C1 segment of cervical spinal cord (tissue), 14 donors: ENCODE results near the gene CNIH4.
"Not testable (repeated sequence)": the region's sequence is repeated elsewhere in the genome, so short reads cannot be mapped to it uniquely, and the experiment has no call there.

ENCODE experiments used
- DNase-seq, 14 donors: peaks; one replicate each; lab custom pipeline; 2025; lab: John Stamatoyannopoulos, UW

CNIH4 gene

GRCh38 chr1:224356685-224357625 lies at the start of gene CNIH4:
Gene CNIH4, plus strand, starts transcription at chr1:224356879. Its CDS starts 46 bp downstream, at chr1:224356925.
- peak; percentile 38 to 95 (median 82) for DNase-seq

GRCh38 chr1:224308064-224308463 lies 48.6 kb upstream of the CNIH4 start:
- no peak for DNase-seq

GRCh38 chr1:224311503-224311902 lies 45.2 kb upstream of the CNIH4 start:
- not testable (repeated sequence) for DNase-seq

GRCh38 chr1:224312025-224312424 lies 44.7 kb upstream of the CNIH4 start:
- DNase-seq: no peak

GRCh38 chr1:224317383-224318045 lies 39.2 kb upstream of the CNIH4 start:
- no peak for DNase-seq

- DNase-seq: no peak
Observed at GRCh38 chr1:224321706-224322105, 35.0 kb upstream of the CNIH4 start.

GRCh38 chr1:224325959-224326358 lies 30.7 kb upstream of the CNIH4 start:
- no peak for DNase-seq

GRCh38 chr1:224328644-224329043 lies 28.0 kb upstream of the CNIH4 start:
- no peak for DNase-seq

GRCh38 chr1:224329484-224329841 lies 27.2 kb upstream of the CNIH4 start:
- no peak for DNase-seq

GRCh38 chr1:224329842-224330753 lies 26.6 kb upstream of the CNIH4 start, which contains the start of gene NVL:
Gene NVL, minus strand, starts transcription at chr1:224330172. Its CDS starts 45 bp downstream, at chr1:224330127.
- peak; percentile 30 to 95 (median 88) for DNase-seq

GRCh38 chr1:224331326-224331725 lies 25.4 kb upstream of the CNIH4 start:
- DNase-seq: no peak

- DNase-seq: no peak
Observed at GRCh38 chr1:224331824-224332223, 24.9 kb upstream of the CNIH4 start.

GRCh38 chr1:224333309-224333926 lies 23.3 kb upstream of the CNIH4 start:
- DNase-seq: peak in 2 of 14 donors; percentile 16 to 28

GRCh38 chr1:224333939-224334786 lies 22.5 kb upstream of the CNIH4 start:
- no peak for DNase-seq

- no peak for DNase-seq
Observed at GRCh38 chr1:224338150-224338838, 18.4 kb upstream of the CNIH4 start.

GRCh38 chr1:224339442-224340033 lies 17.1 kb upstream of the CNIH4 start:
- DNase-seq: no peak

- DNase-seq: peak in 1 of 14 donors; percentile 2
Observed at GRCh38 chr1:224340453-224341384, 16.0 kb upstream of the CNIH4 start.

GRCh38 chr1:224343679-224344078 lies 13.0 kb upstream of the CNIH4 start:
- no peak for DNase-seq
